ENCODE results near the gene CYGB. TPM values are rescaled to one million over a fixed set of nuclear protein-coding genes. Genes with fewer than 3 reads are reported as not detected.
A peak's percentile ranks its signal among the peaks of the same experiment; 100 is the strongest.
"Not testable (repeated sequence)": the region's sequence is repeated elsewhere in the genome, so short reads cannot be mapped to it uniquely, and the experiment has no call there.

CYGB gene
- total and polyA plus RNA-seq, 9 of the 15 experiments (the other 6 are each of a cell fraction or from before 2014, with no cell fraction given): 0.08 to 0.95 (median 0.18) TPM; not detected in 5

- TF ChIP-seq REST (IDR thresholded peaks at IDR 0.05; ENCODE audit: borderline replicate concordance): no peak
- TF ChIP-seq REST (CRISPR knock-in tag; IDR thresholded peaks at IDR 0.05; ENCODE audit: low read depth): no peak
Measured at GRCh38 chr17:76560036-76560876, 22.7 kb upstream of the CYGB start (continued).

GRCh38 chr17:76559460-76559859, 22.0 kb upstream of the CYGB start:
- FAIRE-seq; H2AFZ ChIP-seq (ENCODE audit: low read depth, low read length); H3K27me3 ChIP-seq (ENCODE audit: control insufficient read depth in 2 of 2, insufficient read depth in 2 of 2, low read length in 2 of 2); H3K9me3 ChIP-seq (replicated peaks; ENCODE audit: control insufficient read depth, insufficient read depth, low read depth, low read length); in situ Hi-C loops (cut with MboI); H3K9me1 ChIP-seq (ENCODE audit: control insufficient read depth, insufficient read depth, low read length); DNase-seq (ENCODE audit: extremely low read depth in 1 of 4, low spot score in 3 of 4); BruUV-seq (replicated peaks); ATAC-seq: not testable (repeated sequence)
- CTCF ChIA-PET (ENCODE audit: low intra/inter-chr PET ratio): interaction anchor here (2.4 kb wide), 1 partner anchor 64 kb away, joined by 10 read pairs; no protein-coding TSS in a partner anchor
- POLR2A ChIA-PET: interaction anchor here (0.7 to 5.8 kb wide), 17 partner anchors 8 to 178 kb away, joined by 3 to 48 read pairs (median 5); partner anchors contain the start of genes JMJD6, METTL23 and SRSF2
- peaks cover 25% of the 10 kb centered on the region for H4K20me1 ChIP-seq (replicated peaks; ENCODE audit: control insufficient read depth, insufficient read depth, low read length)
- 7% methylated on average over 7 of the region's 7 CpGs for whole genome bisulfite sequencing (ENCODE audit: insufficient coverage, low coverage, missing lambda C conversion rate)
- peak overlapping the region; percentile 95 for H3K4me2 ChIP-seq (ENCODE audit: insufficient read depth, low read length)
- H3K36me3 ChIP-seq (ENCODE audit: control insufficient read depth, insufficient read depth, low read length): peaks cover 54% of the 10 kb centered on the region
- intact Hi-C loops (cut with micrococcal nuclease): loop anchor here (2.0 to 5.0 kb wide), 2 partner anchors 43 to 121 kb away; no protein-coding TSS in a partner anchor
- peak overlapping the region; percentile 57 for H3K4me3 ChIP-seq
- peak overlapping the region; percentile 94 for H3K27ac ChIP-seq (ENCODE audit: extremely low read depth, low read depth, low read length)
- peak overlapping the region; percentile 86 to 95 for H3K9ac ChIP-seq (ENCODE audit: insufficient read depth in 1 of 2, low read depth in 2 of 2, low read length in 2 of 2)
- H3K79me2 ChIP-seq (ENCODE audit: control insufficient read depth, insufficient read depth, low read length): peaks cover 68% of the 10 kb centered on the region
- H3K4me1 ChIP-seq (replicated peaks in 1 of 2; ENCODE audit: control insufficient read depth in 2 of 2, insufficient read depth in 2 of 2, low read length in 2 of 2): peaks cover 22 to 35% of the 10 kb centered on the region in 2 experiments

Data from K562 (cell line).